Fibroblast of skin of back (primary cell): Measurements from ENCODE around the gene ASB2. TPM values are rescaled to one million over a fixed set of nuclear protein-coding genes. Genes with fewer than 3 reads are reported as not detected.

Experiments
- DNase-seq: peaks from one replicate; pipeline ENCODE4 v3.0.0-alpha.2; 2013
- polyA plus RNA-seq, 2 experiments: library from polyadenylated mRNA; unstranded; fragments of 120-200 nt; gene quantifications; one replicate each; pipeline ENCODE4 v1.2.1, GENCODE V29; 2013; ENCODE audit not compliant: insufficient read length in 2 of 2

ASB2 gene, protein sequence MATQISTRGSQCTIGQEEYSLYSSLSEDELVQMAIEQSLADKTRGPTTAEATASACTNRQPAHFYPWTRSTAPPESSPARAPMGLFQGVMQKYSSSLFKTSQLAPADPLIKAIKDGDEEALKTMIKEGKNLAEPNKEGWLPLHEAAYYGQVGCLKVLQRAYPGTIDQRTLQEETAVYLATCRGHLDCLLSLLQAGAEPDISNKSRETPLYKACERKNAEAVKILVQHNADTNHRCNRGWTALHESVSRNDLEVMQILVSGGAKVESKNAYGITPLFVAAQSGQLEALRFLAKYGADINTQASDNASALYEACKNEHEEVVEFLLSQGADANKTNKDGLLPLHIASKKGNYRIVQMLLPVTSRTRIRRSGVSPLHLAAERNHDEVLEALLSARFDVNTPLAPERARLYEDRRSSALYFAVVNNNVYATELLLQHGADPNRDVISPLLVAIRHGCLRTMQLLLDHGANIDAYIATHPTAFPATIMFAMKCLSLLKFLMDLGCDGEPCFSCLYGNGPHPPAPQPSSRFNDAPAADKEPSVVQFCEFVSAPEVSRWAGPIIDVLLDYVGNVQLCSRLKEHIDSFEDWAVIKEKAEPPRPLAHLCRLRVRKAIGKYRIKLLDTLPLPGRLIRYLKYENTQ
- 0.50 TPM for polyA plus RNA-seq (2013, experiment 1 of 2; ENCODE audit: insufficient read length)
- 1.1 TPM for polyA plus RNA-seq (2013, experiment 2 of 2; ENCODE audit: insufficient read length)

- peak; percentile 48 for DNase-seq
These were observed at the start of gene ASB2 for GRCh38 chr14:93976477-93977057. TSS of gene ASB2 (minus strand) at chr14:93976570. CDS start at chr14:93964539, 12,031 bp downstream.

DNA sequence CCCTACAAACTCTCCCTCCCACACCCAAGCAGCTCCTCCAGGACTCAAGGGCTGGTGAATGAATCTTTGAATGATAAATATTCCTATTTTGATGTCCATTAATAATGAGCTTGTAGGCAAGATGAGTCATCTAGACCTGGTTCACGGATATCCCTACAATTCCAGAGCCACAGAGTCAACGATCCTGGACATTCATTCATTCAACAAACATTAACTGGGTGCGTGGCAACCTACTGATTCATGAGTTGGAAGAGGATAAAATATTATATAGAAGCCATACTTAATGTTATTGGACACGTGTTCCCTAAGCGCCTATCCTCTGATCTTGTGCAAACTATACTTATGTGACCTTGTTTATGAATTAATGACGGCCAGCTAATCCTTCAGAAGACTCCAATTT, 49.4 kb upstream of the ASB2 start:
- DNase-seq: peak; percentile 20

- no peak for DNase-seq
These were observed 48.2 kb upstream of the ASB2 start for GRCh38 chr14:94024549-94024948.

GRCh38 chr14:94022532-94023411, 46.4 kb upstream of the ASB2 start:
- DNase-seq: no peak

- DNase-seq: no peak
These were observed 45.2 kb upstream of the ASB2 start for GRCh38 chr14:94021416-94022157.

- DNase-seq: peak; percentile 61
These were observed 44.6 kb upstream of the ASB2 start for GRCh38 chr14:94021001-94021400.

DNA sequence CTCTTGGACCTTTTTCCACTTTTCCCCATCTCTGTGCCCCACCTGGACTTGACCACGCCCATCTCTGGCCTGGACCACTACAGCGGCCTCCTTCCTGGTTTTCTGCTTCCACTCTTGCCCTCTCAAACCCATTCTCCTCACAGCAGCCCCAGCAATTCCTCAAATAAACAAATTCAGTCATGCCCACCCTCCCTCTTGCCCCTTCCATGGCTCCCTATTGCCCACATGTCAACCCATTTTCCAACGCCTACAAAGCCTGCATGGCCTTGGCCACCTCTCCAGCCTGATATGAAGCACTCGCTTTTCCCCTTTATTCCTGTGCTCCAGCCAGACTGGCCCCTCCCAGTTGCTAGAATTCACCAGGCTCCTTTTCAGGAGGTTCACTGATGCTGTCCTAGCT, 43.9 kb upstream of the ASB2 start:
- no peak for DNase-seq

DNA sequence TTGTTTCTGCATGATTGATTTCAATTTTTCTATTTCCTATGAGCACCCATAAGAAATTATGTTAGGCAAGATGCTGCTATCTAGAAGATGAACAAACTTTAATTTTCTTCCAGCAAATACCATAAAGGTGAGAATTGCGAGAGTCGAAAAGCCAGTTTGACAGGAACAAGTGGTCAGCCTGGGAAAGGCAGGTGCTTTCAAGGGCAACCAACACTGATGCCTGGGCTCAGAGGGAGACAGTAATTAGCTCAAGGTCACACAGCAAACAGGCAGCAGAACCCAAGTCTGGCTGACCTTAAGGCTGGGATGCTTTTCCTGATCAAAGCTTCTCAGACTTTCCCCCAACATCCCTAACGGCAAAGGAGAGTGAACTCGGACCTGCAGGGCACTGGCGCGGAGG, 43.0 kb upstream of the ASB2 start:
- DNase-seq: no peak

DNA sequence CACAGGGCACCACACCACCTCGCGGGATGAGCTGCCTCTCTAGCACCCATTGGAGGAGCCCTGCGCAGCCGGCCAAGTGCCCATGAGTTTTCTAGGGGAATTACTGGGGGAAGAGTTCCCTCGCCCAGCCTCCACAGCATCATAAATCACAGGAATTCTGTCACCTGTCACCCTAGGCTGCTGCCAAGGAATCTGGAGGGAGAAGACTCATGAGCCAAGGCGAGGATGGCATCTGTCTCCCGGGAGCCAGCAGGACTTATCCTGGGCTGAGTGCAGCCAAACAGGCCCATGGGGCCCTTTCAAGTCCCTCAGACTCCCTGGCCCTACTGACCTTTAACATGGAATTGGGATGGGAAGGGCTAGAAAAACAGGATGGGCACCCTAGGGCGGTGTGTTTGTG, 41.9 kb upstream of the ASB2 start:
- no peak for DNase-seq

- no peak for DNase-seq
These were observed 40.1 kb upstream of the ASB2 start for GRCh38 chr14:94016446-94016976.

GRCh38 chr14:94015223-94015622, 38.9 kb upstream of the ASB2 start:
- no peak for DNase-seq

- DNase-seq: no peak
These were observed 38.0 kb upstream of the ASB2 start for GRCh38 chr14:94014382-94014781.

DNA sequence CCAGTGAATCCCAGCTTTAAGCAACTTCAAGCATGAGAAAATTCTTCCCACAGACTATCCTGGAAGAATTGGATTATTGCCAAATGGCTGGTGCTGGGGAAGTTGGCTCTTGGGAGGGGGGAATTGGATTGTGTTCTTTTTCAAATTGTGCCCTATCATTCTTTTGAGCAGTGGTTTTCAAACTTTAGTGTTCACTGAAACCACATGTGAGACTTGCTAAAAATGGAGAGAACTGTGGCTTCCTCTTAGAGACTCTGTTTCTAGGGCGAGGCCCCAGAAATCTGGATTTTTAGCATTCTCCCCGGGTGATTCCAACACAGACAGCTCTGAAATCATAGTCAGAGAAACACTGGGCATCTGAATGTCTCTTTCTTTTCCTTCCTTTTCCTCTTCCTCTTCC, 35.4 kb upstream of the ASB2 start:
- peak; percentile 50 for DNase-seq

DNA sequence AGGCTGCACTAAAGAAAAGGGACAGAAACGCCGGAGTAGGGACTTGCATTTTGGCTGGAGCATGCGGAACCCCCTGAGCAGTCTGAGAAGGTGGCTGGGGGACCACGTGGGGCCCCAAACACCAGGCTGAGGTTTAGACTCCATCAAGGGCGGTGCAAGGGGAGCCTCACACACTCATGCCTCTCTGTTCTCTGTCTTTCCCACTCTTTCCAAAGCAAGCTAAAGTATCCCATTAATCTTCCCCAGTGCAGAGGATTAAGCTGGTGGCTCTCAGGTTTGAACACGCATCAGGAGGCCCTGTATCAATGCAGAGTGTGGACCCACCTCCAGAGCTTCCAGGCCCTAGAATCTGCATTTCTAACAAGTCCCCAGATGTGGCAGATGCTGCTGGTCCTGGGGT, 34.3 kb upstream of the ASB2 start:
- no peak for DNase-seq

DNA sequence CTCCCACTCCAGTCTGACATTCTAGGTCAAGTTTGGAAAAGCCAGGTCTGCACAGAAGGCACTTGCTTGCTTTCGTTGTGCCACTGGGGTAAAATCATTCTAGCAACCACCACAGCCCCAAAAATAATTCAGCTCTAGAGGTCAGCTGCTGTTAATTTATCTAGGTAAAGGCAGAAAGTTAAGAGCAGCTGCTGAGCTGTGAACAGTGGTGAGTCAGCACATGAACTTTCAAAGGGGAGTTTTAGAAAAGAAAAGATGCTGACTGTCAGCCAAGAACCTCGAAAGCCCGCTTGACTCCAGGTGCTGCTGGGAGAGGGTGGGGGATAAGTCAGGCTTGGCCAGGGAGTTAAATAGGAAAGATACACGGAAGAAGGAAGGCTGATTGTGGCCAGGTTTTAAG, 33.4 kb upstream of the ASB2 start:
- DNase-seq: peak; percentile 16

GRCh38 chr14:94008234-94008633, 31.9 kb upstream of the ASB2 start:
- DNase-seq: no peak

DNA sequence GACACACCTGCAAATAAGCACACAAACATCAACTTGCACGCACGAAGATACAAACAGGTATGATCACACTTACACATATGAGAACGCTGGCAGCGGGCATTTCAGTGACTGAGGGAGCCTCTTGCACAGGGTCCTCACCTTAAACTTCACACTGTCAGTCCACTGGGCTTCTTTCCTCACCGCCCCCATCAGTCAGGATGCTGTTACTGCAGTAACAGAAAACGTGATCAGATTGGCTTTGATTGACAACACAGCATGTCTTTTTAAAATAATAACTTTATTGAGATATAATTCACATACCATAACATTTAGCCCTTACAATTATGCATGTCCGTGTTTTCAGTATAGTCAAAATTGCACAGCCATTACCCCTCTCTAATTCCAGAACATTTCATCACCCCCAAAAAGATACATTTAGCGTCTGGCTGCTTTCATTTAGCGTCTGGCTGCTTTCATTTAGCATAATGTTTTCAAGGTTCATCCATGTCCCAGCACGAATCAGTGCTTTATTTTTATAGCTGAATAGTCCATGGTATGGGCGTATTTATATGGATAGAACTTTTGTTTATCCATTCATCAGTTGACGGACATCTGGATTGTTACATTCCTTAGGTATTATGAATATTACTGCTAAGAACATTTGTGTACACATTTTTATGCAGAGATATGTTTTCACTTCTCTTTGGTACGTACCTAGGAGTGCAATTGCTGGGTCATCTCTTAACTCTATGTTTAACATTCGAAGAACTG, 29.1 kb upstream of the ASB2 start:
- DNase-seq: peak; percentile 29

GRCh38 chr14:94004015-94004414, 27.6 kb upstream of the ASB2 start:
- DNase-seq: no peak

DNA sequence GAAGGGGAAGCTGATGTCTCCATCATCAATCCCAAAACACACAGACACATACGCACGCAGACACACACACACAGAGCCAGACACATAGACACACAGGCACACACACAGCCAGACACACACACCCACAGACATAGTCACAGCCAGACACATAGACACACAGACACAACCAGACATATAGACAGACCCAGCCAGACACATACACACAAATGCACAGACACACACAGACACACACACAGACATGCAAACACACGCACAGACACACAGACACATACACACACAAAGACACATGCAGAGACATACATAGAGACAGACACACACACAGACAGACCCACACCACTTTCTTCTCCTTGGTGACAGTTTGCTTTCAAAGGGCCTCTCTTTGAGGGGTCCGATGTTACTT, 27.0 kb upstream of the ASB2 start:
- no peak for DNase-seq

- DNase-seq: peak; percentile 66
These were observed 25.4 kb upstream of the ASB2 start for GRCh38 chr14:94001501-94002396.
